ENCODE data around the gene PARD6A. TPM values are rescaled to one million over a fixed set of nuclear protein-coding genes. Genes with fewer than 3 reads are reported as not detected.

PARD6A gene
- total and polyA plus RNA-seq, 2 of the 4 experiments (the other 2 are of a cell fraction), result 0.36 to 0.55 TPM

GRCh38 chr16:67660564-67661028, at the start of gene PARD6A (continued):
- no peak for TF ChIP-seq CTCF (conservative IDR thresholded peaks at IDR 0.05; ENCODE audit: low read depth, low read length)
- no peak for TF ChIP-seq MAFK (IDR thresholded peaks at IDR 0.05; ENCODE audit: low read depth, low read length)
- TF ChIP-seq, protein P1, sequence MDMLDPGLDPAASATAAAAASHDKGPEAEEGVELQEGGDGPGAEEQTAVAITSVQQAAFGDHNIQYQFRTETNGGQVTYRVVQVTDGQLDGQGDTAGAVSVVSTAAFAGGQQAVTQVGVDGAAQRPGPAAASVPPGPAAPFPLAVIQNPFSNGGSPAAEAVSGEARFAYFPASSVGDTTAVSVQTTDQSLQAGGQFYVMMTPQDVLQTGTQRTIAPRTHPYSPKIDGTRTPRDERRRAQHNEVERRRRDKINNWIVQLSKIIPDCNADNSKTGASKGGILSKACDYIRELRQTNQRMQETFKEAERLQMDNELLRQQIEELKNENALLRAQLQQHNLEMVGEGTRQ (IDR thresholded peaks at IDR 0.05; ENCODE audit: low read depth, low read length), result 0 out of 2 replicates have a peak, but pooled peaks have one; percentile 29

All from IMR-90 (cell line).